Breast epithelium (tissue), 4 donors: ENCODE measurements around the gene DNAJC10. TPM values are rescaled to one million over a fixed set of nuclear protein-coding genes. Genes with fewer than 3 reads are reported as not detected.
"Not testable (repeated sequence)": the region's sequence is repeated elsewhere in the genome, so short reads cannot be mapped to it uniquely, and the experiment has no call there.

ENCODE experiments used
- DNase-seq, 2 donors: peaks; one replicate each; pipeline ENCODE4 v3.0.0-alpha.2; 2019; ENCODE audit warnings: low spot score in 2 of 2
- H3K27ac ChIP-seq, 2 donors: fragments of 200-600 bp; sonication (generic) in 1 of 2; one replicate each; pipeline ENCODE4 v1.5.1; 2016 to 2019; ENCODE audit warnings: mild to moderate bottlenecking in 1 of 2
- H3K27me3 ChIP-seq, 2 donors: fragments of 200-600 bp; sonication (generic) in 1 of 2; one replicate each; pipeline versions ENCODE4 v1.5.1 to v1.6.0; 2017 to 2019; ENCODE audit warnings: control low read depth in 1 of 2, mild to moderate bottlenecking in 1 of 2
- H3K36me3 ChIP-seq: fragments of 200-600 bp; one replicate; pipeline ENCODE4 v1.5.1; 2019
- H3K4me1 ChIP-seq, 2 donors: fragments of 200-600 bp; sonication (generic); one replicate each; pipeline ENCODE4 v1.5.1; 2016 to 2019; ENCODE audit warnings: control low read depth in 1 of 2
- H3K4me3 ChIP-seq, 3 donors: fragments of 200-600 bp; sonication (generic); 1 replicate in 2 of 3; 2 replicates in 1 of 3; pipeline ENCODE4 v1.5.1; 2016 to 2019; ENCODE audit warnings: mild to moderate bottlenecking in 3 of 3, moderate library complexity in 2 of 3
- H3K9me3 ChIP-seq, 2 donors: fragments of 200-600 bp; sonication (generic) in 1 of 2; one replicate each; pipeline ENCODE4 v1.5.1; 2016 to 2019; ENCODE audit warnings: control low read depth in 1 of 2
- POLR2A ChIP-seq: fragments of 450-650 bp; IDR thresholded peaks from one replicate; pipeline ENCODE4 v1.6.1; 2016; ENCODE audit warnings: antibody characterized with exemption, mild to moderate bottlenecking, moderate library complexity
- POLR2AphosphoS5 ChIP-seq, 3 donors: sonication (generic); formaldehyde crosslinking; IDR thresholded peaks; one replicate each; pipeline ENCODE4 v1.6.1; 2017; ENCODE audit warnings: antibody characterized with exemption in 3 of 3
- intact Hi-C: fragments of 100-400 bp; cut with DNase I; formaldehyde crosslinking; loops from one replicate; pipeline ENCODE4 v1.15.1; 2023; ENCODE audit warnings: low total_unique reads
- total RNA-seq, 3 donors: library from RNA; depleted of rRNA; stranded (reverse); fragments of >200 nt; gene quantifications; one replicate each; pipeline ENCODE4 v1.1.0, GENCODE V29; 2016
- TF ChIP-seq, protein P1 (sequence below), 3 donors: fragments of 450-650 bp; IDR thresholded peaks; one replicate each; pipeline ENCODE4 v1.5.1; 2016 to 2017; ENCODE audit warnings: antibody characterized with exemption in 3 of 3, mild to moderate bottlenecking in 3 of 3, moderate library complexity in 3 of 3

The DNAJC10 gene
- total RNA-seq, 3 donors from 2014 or later = 41.8 to 57.5 (median 53.7) TPM

DNA sequence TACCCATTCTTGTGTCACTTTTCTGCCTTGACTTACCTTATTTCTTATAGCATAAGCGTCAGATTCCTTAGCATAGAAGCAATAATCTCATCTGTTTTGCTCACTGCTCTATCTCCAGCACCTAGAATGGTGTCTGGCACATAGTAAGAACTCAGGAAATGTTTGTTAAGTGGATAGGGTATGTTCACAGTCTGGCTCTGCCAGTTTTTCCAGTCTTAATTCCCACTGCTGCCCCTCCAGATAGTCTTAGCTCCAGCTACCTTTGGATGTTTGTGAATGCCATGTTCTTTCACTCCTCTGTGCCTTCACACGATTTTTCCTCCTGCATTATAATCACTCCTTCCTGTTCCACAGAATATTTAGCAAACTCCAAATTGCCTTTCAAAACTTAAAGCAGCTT lies 29.0 kb downstream of the DNAJC10 start:
- H3K27me3 ChIP-seq = no peaks in the 10 kb centered on the region
- no peak overlapping the region for H3K27ac ChIP-seq
- H3K4me1 ChIP-seq = no peaks in the 10 kb centered on the region
- intact Hi-C loops = loop anchor here (10.0 kb wide), 1 partner anchor 120 kb away; the partner anchor contains the start of gene FRZB
- no peak for TF ChIP-seq POLR2A
- TF ChIP-seq POLR2AphosphoS5 (IDR thresholded peaks at IDR 0.05) = no peak
- TF ChIP-seq, protein P1, sequence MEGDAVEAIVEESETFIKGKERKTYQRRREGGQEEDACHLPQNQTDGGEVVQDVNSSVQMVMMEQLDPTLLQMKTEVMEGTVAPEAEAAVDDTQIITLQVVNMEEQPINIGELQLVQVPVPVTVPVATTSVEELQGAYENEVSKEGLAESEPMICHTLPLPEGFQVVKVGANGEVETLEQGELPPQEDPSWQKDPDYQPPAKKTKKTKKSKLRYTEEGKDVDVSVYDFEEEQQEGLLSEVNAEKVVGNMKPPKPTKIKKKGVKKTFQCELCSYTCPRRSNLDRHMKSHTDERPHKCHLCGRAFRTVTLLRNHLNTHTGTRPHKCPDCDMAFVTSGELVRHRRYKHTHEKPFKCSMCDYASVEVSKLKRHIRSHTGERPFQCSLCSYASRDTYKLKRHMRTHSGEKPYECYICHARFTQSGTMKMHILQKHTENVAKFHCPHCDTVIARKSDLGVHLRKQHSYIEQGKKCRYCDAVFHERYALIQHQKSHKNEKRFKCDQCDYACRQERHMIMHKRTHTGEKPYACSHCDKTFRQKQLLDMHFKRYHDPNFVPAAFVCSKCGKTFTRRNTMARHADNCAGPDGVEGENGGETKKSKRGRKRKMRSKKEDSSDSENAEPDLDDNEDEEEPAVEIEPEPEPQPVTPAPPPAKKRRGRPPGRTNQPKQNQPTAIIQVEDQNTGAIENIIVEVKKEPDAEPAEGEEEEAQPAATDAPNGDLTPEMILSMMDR (IDR thresholded peaks at IDR 0.05) = no peak
- no peak overlapping the region for H3K4me3 ChIP-seq
- no peaks in the 10 kb centered on the region for H3K9me3 ChIP-seq
- peaks cover 7% of the 10 kb centered on the region for H3K36me3 ChIP-seq
- DNase-seq = no peak

DNA sequence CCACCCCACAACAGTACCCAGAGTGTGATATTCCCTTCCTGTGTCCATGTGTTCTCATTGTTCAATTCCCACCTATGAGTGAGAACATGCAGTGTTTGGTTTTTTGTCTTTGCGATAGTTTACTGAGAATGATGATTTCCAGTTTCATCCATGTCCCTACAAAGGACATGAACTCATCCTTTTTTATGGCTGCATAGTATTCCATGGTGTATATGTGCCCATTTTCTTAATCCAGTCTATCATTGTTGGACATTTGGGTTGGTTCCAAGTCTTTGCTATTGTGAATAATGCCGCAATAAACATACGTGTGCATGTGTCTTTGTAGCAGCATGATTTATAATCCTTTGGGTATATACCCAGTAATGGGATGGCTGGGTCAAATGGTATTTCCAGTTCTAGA lies 29.8 kb downstream of the DNAJC10 start:
- not testable (repeated sequence) for DNase-seq, H3K36me3 ChIP-seq, H3K27me3 ChIP-seq, H3K4me3 ChIP-seq, H3K9me3 ChIP-seq, H3K27ac ChIP-seq, H3K4me1 ChIP-seq
- intact Hi-C loops = loop anchor here (10.0 kb wide), 1 partner anchor 119 kb away; the partner anchor contains the start of gene FRZB

DNA sequence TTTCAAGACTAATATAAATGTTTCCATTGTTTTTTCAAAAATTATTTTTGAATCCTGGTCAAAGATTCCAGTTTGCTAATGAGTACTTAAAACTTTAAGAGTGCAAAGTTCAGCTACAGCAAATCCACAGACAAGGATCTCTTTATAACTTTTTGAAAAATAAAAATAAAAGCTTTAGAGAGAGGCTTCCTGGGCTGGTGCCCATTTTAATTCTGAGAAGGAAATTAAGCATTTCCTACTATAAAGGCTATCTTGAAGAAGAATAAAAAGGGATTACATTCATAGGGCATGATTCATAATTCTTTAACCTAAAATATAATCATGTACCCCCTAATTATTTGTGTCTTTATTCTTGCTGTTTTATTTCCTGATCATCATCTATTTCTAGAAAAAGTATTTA lies 38.2 kb downstream of the DNAJC10 start:
- no peak for DNase-seq
- no peaks in the 10 kb centered on the region for H3K4me1 ChIP-seq
- H3K4me3 ChIP-seq = no peak overlapping the region
- TF ChIP-seq, protein P1 (IDR thresholded peaks at IDR 0.05) = no peak
- no peak for TF ChIP-seq POLR2AphosphoS5 (IDR thresholded peaks at IDR 0.05)
- no peak for TF ChIP-seq POLR2A
- no peak overlapping the region for H3K27ac ChIP-seq
- H3K36me3 ChIP-seq = peaks cover 8% of the 10 kb centered on the region
- no peaks in the 10 kb centered on the region for H3K9me3 ChIP-seq
- H3K27me3 ChIP-seq = no peaks in the 10 kb centered on the region
- intact Hi-C loops = no loop called here

DNA sequence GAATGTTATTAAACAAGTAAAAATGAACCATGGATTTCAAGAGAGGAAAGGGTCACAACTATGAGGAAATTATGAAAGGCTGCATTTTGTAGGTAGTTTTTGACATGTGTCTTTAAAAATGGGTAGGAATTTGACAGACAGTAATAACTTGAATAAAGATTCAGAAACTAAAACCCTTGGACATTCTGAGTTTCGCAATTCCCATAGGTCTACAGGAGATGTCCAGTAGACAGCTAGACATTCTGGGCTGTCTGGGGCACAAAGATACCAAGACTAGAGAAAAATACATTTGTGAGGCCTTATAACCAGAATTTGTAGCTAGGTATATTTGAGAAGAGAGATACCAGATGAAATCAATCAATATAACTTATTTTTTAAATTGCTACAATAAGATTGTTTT lies 42.3 kb downstream of the DNAJC10 start:
- no peaks in the 10 kb centered on the region for H3K27me3 ChIP-seq
- H3K9me3 ChIP-seq = no peaks in the 10 kb centered on the region
- no peaks in the 10 kb centered on the region for H3K4me1 ChIP-seq
- H3K27ac ChIP-seq = no peak overlapping the region
- H3K36me3 ChIP-seq = no peaks in the 10 kb centered on the region
- TF ChIP-seq POLR2A = no peak
- no peak for TF ChIP-seq POLR2AphosphoS5 (IDR thresholded peaks at IDR 0.05)
- TF ChIP-seq, protein P1 (IDR thresholded peaks at IDR 0.05) = no peak
- intact Hi-C loops = no loop called here
- no peak for DNase-seq
- no peak overlapping the region for H3K4me3 ChIP-seq

DNA sequence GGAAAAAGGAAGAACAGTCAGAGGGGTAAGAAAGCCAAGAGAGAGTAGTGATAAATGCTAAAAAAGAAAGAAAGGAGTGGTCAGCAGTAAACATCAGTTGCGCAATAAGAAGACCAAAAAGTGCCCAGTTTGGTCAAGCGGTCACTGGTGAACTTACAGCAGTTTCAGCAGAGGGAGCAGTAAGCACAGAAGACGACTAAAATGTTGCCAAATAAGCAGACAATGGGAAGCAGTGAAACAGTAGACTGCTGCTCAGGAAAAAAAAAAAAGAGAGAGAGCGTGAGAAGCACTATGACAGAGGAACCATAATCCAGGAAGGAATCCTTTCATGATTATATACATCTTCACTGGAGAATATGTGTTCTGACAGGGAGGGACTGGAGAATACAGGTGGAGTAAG lies 45.8 kb downstream of the DNAJC10 start:
- Histone ChIP-seq H3K36me3 (no peaks in the 10 kb centered on the region), H3K4me1 (no peaks in the 10 kb centered on the region), H3K9me3 (no peaks in the 10 kb centered on the region), H3K27me3 (no peaks in the 10 kb centered on the region), H3K27ac (peak overlapping the region; percentile 65 to 75), H3K4me3 (peak overlapping the region in 1 of 3 donors; percentile 6)
- no peak for DNase-seq
- intact Hi-C loops = no loop called here
- TF ChIP-seq, protein P1 (IDR thresholded peaks at IDR 0.05) = no peak
- TF ChIP-seq POLR2AphosphoS5 (IDR thresholded peaks at IDR 0.05) (no peak), POLR2A (no peak)
